NCI-H2081 treated with DMSO at 0.1 percent for 48 hours (cell line): Measurements from ENCODE around the gene SKI.

Experiments used
- DNase-seq: peaks from one replicate; lab custom pipeline; 2025; lab: John Stamatoyannopoulos, UW

Gene SKI

DNA sequence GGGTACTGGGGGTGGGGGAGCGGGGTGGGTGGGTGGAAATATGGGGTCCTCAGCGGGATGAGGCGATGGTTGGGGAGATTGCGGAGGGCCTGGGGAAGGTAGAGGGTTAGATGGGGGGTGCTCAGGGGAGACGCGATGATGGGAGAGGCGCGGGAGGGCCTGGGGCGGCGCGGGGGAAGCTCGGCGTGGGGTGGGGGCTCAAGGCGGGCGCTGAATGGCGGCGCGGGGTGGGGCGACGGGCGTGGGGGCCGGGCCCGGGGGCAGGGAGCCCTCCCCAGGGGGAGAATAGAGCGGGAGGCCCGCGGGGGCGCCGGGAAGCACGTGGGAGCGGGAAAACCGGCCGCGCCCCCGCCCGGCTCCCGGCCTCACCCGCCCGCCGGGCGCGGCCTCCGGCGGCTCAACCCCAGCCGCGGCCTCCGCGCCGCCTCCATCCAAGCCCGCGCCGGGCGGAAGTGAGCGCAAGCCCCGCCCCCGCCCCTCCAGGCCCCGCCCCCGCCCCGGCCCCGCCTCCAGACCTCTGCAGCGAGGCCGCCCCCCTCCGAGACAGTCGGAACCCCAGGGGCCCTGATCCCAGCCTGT is 33.7 kb upstream of the SKI start, which contains the start of gene FAAP20:
Gene FAAP20 (minus strand): TSS at position 454 of the 579 bp plus-strand sequence. CDS start 23 bp downstream, at position 431.
- no peak for DNase-seq

GRCh38 chr1:2194898-2195673 is 33.0 kb upstream of the SKI start:
- peak; percentile 54 for DNase-seq

DNA sequence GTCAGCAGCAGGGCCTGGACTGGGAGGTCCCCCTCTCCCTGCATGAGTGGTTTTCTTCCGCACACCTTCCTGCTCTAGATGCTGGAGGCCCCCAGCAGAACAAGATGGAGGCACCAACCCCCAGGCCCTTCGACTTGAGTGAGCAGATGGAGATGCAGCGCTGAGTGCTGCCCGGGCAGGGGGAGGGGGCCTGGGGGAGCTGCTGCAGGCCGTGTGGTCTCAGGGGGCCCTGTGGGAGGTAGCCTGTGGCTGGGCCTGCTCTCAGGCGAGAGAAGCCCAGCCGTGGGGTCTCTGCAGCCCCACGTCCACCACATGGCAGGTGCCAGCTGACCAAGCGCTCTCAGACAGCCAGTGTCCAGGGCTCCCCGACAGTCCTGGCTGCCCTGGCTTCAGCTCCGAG is 32.3 kb upstream of the SKI start:
- DNase-seq, result no peak

DNA sequence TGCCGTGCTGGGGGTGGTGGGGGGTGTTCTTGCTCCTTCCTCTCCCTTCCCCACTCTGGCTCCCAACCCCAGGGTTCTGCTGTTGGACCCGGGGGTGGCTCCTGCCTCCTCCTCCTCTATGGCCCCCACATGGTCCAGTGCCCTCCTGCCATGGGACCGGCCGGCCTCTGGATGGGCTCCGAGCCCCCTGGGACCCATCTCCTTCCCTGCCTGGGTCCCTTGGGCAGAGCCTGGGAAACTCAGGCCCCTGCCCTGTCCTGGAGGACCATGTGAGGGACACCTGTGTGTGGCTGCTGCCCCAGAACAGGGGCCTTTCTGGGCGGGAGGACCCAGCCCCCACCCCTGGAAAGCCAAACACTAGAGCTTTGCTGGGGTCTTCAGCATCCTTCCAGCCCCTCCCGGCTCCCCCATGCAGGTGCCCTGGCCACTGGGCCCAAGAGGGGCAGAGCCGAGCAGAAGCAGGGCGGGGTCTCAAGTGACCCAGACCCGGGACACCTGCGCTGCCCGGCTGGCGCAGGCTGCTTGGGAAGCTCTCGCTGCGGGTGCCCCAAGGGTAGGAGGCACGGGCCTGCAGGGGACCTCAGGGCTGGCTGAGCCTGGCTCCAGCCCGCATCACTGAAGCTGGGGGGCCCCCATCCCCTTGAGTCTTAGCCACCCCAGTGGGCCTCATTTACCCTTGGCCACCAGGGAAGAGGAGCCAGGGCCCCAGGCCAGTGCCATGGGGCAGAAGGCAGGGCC is 31.0 kb upstream of the SKI start:
- DNase-seq, result no peak

DNA sequence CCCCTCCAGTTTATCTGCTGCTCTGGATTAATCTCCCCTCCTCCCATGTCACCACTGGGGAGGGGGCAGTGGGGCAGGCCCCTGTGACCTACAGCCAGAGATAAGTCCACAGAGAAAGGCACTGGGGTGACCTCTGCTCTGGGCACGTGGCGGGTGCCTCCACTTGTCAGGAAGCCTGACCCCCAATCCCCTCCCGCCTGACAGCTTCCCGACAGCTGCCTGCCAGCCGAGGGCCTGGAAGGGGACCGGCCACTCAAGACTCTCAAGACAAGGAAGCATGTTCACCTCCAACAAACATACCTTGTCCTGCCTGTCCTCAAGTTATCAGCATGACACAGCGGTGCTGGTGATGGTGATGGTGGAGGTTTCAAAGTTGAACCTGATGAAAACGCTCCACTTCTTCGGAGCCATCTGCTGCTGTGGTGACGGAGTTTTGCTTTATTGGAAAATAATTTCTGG is 30.4 kb upstream of the SKI start:
- no peak for DNase-seq

DNA sequence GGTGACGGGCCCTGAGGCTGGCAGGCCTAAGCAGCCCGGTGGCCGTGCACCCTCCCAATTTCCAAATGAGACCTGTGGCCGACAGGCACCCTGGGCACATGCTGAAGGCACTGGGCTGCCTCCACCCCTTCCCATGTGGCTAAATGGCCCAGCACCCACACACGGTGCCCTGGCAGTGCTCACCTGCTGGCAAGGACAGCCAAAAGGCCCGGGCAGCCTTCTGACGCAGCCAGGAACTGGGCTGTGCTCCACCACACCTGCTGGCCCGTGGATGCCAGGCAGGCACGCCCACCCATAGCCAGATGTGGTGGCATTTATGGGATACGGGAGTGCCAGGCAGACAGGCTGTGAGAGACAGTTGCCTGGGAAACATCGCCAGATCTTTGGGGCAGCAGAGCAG is 29.5 kb upstream of the SKI start:
- no peak for DNase-seq

- DNase-seq, result no peak
Observed at GRCh38 chr1:2199042-2199810, 28.9 kb upstream of the SKI start.

- no peak for DNase-seq
Observed at GRCh38 chr1:2200308-2200943, 27.7 kb upstream of the SKI start.

DNA sequence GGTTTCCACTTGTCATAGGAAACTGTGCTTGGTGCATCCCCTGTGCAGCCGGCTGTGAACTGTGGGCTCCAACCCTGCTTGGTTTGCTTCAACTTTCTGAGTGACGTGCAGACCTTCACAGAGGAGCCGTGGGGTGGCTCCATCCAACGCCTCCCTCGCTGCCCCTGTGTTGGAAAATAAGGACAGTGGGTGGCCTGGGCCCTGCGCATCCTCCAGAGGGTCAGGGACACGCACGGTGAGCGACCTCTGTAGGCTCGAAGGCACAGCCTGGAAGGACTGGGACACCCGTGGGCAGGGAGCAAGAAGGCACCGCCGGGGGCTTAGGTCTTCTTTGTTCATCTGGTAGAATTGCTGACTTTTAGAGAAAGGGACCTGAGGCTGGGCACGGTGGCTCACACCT is 27.1 kb upstream of the SKI start:
- no peak for DNase-seq

- DNase-seq, result no peak
Observed at GRCh38 chr1:2202008-2202575, 26.0 kb upstream of the SKI start.

DNA sequence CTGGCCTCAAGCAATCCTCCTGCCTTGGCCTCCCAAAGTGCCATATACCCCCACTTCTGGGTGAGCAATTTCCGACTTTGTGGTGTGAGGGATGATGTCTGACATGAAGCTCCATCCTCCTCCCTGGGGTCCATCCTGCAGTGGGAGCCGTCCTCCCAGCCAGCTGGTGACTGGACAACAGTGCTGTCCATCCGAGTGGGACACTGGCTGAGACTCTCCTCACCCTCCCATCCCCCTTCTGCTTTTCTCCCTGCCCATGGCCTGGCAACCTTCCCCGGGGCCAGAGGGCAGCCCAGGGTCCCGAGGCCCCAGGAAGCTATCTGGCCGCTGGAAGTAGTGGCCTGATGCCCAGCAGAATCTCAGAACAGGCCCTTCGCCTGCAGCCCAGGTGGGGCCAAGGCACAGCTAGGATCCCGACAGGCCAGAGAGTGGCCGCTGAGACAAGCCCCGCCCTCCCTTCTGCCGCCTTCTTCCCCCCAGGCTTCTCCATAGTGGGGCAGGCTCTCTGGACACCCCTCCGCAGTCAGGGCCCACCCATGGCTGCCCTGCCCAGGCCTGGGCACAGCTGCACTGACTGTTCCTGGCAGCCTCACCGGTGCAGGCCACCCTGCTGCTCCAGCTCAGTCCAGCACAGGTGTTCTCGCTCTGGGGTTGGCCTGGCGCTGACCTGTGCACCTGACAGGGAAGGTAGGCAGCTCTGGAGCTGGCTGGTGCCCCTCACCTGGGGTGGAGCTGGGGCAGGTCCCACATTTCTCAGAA is 25.1 kb upstream of the SKI start:
- DNase-seq, result no peak

GRCh38 chr1:2203671-2204414 is 24.3 kb upstream of the SKI start:
- no peak for DNase-seq

DNA sequence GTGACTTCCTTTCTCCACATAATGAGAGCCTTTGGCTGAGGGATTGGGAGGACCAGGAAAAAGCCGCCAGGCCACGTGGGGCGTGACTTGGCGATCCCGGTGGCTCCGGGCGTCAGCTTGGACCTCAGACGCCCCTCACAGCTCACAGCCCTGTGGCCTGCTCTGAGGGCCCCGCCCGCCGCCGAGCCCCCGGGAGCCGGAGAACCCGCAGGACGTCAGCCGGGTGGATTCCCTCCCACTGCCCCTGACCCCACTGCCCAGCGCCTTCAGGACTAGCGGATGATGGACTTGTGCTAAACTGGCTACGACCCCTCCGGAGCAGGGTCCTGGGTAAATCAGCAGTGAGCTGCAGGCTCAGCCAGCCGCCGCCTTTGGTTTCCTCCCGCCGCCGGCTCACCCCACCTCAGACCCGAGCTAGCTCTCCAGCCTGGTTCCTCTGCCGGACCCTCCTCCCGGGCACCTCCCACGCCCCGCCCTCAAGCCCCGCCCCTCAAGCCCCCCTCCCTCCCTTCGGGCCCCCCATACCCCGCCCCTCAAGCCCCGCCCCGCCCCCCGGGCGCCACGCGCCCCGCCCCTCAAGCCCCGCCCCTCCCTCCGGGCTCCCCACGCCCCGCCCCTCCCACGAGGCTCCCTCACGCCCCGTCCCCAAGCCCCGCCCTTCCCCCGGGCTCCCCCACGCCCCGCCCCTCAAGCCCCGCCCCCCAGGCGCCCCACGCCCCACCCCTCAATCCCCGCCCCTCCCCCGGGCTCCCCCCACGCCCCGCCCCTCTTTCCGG is 23.5 kb upstream of the SKI start:
- DNase-seq, result no peak

GRCh38 chr1:2205191-2205952 is 22.7 kb upstream of the SKI start:
- DNase-seq, result no peak

DNA sequence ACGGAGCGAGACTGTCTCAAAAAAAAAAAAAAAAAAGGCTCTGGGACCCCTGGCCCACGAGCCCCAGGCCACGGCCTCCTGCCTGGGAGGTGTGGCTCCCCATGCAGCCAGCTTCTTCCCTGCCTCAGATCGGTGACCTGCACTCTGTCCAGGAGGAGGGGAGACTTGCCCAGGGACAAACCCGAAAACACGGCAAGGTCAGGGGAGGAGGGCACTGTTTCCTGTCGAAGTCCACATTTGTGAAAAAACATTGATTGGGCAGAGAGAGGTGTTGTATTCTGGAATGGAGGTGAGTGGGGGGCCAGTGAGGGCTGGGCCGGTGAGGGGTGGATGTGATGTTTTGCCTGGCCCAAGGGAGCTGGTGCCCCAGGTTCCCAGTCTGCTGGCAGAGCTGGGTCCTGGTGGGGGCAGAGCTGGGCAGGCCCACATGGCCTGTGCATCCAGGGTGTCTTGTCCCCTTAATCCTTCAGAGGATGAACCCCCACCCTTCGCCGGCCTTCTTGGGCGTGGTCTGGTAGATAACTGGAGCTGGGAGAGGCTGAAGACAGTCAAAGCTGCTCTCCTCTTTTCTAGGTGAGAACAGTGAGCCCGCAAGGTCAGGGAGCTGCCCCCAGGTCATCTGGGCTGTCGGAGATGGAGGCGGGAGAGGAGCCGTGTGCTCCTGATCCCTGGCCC is 21.2 kb upstream of the SKI start:
- no peak for DNase-seq

GRCh38 chr1:2208309-2209239 is 19.5 kb upstream of the SKI start:
- DNase-seq, result no peak
